Stimulated activated CD8-positive, alpha-beta memory T cell treated with anti-CD3 and anti-CD28 coated beads, Interleukin-4, amount 100 ng/mL, for 24 hours (primary cell): ENCODE results near the gene TMED8.
"Not testable (repeated sequence)": the region's sequence is repeated elsewhere in the genome, so short reads cannot be mapped to it uniquely, and the experiment has no call there.

Experiments used
- DNase-seq: peaks from one replicate; pipeline ENCODE4 v3.0.0-alpha.2; 2020; ENCODE audit warnings: low read depth

TMED8 gene

DNA sequence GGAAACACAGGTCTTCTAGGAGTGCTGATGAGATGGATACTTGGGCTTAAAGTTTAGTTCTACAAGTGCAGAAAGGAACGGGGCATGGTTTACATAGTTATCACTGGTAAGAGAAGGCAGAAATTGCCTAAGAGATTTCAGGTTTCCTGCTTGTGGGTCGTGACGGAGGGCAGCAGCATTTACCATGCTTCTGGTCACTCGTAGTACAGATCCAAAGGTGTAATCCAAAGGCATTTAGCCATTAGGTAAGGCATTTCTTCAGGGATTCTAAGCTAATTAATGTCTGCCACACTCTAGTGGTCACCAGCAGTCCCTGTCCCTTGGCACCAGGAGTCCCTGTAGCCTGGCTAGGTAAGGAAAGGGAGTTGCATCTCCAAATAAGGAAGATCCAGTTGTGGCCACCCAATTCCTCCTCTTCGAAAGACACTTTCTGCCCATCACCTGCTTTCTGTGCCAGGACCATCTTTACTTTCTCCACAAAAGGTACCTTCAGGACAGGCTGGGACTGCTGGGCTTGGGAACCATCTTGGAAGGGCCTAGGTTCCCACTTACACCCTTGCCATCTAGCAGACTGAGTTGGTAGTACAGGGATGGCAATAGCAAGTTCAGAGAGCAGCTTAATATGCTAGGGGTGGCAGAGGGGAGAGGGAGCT, 54.5 kb downstream of the TMED8 start:
- DNase-seq = no peak

DNA sequence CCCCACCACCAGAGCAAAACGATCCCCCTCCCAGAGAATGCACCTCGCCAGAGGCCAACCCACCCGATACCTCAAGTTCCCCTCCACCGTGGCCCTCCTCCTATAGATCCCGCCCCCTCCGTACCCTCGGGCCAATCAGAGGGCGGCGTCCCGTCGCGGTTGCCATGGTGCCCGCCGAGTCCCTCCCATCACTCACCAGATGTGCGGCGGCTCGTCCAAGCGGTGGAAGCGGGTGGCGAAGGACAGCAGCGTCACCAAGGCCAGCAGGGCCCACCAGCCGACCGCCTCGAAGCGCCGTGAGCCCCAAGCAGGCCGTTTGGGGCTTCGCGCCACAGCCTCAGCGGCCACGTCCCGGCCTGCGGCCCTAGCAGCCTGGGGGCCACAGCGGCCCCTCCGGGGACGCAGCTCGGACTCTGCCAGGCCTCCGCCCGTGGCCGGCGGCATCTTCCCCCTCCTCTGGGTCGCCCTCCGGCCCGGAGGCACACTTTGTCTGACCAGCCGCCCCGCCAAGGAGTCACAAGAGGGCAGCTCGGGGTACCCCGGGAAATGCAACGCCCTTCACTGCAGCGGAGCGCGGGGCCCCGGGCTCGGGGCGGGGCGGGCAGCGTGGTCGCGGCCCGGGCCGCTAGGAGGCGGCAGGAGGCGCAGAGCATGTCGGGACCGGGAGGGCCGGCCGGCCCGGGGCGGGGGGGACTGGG, 56.5 kb downstream of the TMED8 start, which contains the start of gene POMT2:
TSS of gene POMT2 (minus strand) at position 646 of the 698 bp plus-strand sequence. CDS start at position 444, 202 bp downstream.
- DNase-seq = peak; percentile 87

DNA sequence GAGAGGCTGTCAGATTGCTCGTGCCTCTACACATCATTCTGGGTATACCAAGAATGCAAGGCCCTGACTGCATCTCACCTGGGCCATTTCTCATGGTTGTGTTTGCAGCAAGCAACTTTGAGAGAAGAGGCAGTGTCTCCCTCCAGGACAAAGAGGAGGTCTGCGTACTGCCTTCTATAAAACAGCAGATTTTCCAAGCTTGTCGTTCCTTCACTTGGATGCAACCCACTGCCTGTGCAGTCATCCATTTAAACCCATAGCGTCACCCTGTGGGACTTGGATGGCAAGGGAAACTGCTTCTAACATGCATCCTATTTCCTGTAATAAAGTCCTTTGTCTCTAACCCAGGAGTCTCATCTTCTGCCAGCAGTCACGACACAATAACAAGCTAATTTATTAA, 57.5 kb downstream of the TMED8 start:
- DNase-seq = no peak

DNA sequence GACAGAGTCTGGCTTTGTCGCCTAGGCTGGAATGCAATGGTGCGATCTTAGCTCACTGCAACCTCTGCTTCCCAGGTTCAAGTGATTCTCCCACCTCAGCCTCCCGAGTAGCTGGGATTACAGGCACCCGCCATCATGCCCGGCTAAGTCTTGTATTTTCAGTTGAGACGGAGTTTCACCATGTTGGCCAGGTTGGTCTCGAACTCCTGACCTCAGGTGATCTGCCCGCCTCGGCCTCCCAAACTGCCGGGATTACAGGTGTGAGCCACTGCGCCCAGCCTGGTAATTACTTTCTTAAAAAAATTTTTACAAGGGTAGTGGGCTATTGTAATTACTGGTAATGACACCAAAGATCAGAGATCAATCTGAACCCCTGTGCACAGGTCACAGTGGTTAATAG, 58.1 kb downstream of the TMED8 start:
- DNase-seq = not testable (repeated sequence)

- no peak for DNase-seq
These were observed 58.8 kb downstream of the TMED8 start for GRCh38 chr14:77318006-77318553.

DNA sequence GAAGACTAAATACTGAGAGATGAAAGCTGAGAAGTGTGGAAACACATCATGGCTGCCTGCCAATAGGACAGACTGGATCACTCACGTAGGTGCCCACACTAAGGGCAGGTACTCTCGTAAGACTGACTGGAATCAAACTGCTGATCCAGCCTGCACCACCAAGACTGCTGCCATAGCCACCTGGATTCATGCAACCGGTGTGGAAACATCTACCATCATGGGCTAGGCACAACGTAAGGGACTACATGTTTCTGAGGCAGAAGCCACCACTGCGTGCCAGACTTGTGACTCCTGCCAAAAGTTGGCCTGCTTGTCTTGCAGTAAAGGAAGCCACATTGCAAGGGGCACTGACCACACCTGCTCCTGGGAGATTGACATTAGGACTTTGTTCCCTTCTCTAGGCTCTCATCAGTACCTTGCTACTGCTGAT, 60.0 kb downstream of the TMED8 start:
- no peak for DNase-seq

- no peak for DNase-seq
These were observed 60.7 kb downstream of the TMED8 start for GRCh38 chr14:77316195-77316505.

GRCh38 chr14:77314539-77315457, 62.1 kb downstream of the TMED8 start:
- no peak for DNase-seq

DNA sequence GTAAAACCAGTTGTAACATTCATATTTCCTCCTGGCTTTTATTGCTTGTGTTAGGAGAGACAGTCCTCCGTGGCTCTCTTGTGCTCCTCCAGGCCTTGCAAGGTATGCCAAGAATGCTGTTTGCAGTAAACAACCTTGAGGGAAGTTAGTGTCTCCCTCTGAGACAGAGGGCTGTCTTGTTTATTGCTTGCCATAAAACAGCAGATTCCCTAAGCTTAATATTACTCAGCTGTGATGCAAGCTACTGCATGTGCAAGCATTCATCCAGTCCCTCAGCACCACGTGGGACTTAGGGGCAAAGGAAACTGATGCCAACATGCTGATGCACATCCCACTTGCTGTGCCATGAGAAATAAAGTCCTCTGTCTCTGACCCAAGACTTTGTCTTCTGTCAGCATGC, 62.9 kb downstream of the TMED8 start:
- no peak for DNase-seq

DNA sequence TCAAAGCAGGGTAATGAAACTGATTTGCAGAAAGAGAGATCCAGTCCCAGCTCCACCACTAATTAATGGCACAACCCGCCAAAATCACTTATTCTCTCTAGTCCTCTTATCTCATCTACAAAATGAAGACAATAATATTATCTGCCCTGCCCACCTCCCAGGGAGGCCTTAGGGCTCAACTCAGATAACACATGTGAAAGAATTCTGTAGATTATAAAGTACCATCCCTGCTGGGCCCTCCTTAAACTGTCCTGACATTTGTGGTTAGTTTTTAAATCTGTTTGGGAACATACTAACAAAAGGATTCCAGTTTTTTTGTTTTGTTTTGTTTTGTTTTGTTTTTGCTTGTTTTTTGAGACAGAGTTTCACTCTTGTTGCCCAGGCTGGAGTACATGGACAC, 63.5 kb downstream of the TMED8 start:
- no peak for DNase-seq

DNA sequence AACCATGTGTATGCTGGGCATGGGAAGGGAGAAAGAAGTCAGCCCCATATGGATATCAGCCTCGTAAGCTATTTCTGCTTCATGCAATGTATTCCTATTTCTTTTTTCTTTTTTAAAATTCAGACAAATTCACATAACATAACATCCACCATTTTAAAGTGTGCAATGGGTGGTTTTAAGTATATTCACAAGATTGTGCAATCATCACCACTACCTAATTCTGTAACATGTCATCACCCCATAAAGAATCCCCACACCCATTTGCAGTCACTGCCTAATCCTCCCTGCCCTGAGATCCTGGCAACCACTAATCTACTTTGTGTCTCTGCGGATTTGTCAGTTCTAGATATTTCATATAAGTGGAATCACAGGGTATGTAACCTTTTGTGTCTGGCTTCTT, 65.7 kb downstream of the TMED8 start:
- no peak for DNase-seq

DNA sequence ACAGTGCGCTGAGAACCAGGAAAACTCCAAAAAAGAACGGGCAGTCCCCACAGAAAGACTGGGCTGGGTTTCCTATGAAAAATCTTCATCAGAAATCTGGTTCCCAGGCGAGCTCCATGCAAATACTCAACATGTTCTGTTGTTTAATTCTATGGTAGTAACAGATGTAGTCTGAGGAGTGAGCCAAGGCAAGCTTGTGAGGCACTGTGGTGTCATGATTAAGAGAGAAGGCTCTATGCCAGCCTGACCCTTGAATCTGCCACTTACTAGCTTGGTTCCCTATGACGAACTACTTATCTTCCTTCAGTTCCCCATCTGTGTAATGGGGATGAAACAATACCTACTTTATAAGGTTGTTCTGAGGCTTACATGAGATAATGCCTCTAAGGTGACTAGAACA, 66.9 kb downstream of the TMED8 start:
- DNase-seq = no peak

- DNase-seq = no peak
These were observed 67.8 kb downstream of the TMED8 start for GRCh38 chr14:77309131-77309530.

GRCh38 chr14:77306851-77307496, 69.9 kb downstream of the TMED8 start:
- DNase-seq = no peak

GRCh38 chr14:77306416-77306815, 70.5 kb downstream of the TMED8 start:
- no peak for DNase-seq

DNA sequence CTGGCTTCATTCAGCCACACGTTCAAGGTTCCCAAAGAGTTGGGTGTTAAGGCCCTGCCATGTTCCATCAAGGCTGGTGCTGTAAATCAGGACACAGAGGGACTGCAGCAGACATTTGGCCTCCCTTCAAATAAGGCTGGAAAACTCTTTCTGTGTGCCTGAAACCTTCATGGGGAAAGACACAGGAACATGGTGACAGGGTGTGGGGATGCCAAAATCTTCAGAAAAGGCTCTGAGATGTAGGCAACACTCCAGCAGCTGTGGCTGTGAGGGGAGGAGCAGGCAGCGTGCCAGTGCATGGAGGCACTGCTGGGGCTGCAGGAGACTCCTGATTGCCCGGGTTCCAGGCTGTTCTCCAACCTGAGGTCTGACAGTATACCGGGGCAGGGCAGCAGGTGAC, 71.2 kb downstream of the TMED8 start:
- no peak for DNase-seq

GRCh38 chr14:77303417-77304156, 73.3 kb downstream of the TMED8 start:
- no peak for DNase-seq

DNA sequence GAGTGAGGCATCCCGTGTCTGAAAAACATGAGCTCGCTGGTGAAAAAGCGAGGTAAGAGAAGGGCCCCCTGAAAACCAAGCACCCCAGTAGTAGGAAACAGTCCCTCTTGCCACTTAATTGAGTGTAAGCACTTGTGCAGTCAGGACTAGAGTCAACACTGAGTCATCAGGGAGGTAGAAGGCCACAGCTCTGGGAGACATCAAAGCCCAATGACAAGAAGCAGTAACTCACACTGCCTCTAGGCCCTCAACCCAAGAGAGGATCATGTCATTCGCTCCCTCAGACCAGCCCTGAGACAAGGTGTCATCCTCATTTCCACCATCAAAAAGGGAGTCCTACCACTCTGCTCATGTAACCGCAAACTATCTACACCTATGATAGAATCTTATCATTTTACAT, 74.0 kb downstream of the TMED8 start:
- no peak for DNase-seq

DNA sequence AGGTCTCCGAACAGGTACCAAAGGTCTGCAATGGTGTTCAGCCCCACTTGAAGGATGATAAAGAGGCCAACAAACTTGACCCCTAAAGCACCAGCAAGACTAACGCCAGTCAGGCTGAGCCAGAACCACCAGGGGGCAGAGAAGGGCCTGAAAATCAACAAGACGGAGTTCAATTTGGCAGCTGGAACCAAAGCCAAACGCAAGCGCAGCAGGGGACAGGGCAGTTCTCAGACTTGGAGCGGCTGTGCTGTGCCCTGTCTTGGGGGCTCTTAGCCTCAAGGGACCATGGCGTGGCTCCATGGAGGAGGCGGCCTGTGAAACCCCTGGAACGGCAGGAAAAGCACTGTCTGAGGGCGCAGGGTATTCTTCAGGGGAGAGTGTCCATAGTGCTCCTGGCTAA, 75.8 kb downstream of the TMED8 start:
- DNase-seq = peak; percentile 28

DNA sequence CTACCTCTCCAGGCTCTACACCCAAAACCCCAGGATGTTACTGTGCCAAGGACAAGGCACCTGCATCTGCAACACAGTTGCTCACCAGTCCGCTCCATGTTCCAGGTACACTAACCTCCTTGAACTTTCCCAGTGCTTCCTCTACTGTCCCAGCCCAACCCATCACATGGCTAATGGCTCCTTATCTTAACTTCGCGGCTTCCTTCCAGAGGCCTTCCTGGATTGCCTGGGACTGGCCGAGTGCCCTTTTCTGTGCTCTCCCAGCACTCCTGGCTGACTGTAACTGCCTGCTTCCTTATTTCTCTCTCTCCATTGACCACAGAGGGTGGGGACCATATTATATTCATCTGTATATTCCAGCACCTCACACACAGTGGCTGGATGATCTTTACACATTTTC, 77.1 kb downstream of the TMED8 start:
- DNase-seq = no peak

DNA sequence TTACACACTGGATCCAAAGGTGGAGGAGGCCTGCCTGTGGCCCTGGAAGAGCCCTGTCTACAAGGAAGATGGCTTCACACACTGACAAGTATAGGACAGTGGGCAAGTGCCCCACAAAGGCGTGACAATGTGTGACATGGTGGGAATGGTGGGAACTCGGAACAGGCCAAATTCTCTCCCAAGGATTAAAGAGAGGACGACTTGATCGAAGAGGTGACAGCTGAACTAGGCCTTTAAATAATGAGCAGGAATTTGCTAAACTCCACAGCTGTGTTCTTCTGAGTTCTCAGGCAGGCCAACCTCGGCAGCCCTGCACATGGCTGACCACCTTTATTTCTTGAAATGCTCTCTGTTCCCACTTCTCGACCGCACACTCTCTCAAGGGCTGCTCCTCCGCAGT, 80.0 kb downstream of the TMED8 start:
- DNase-seq = no peak
